HG03457 (cell line): ENCODE data around the gene ZNF8.
A peak's percentile ranks its signal among the peaks of the same experiment; 100 is the strongest.
"Not testable (repeated sequence)": the region's sequence is repeated elsewhere in the genome, so short reads cannot be mapped to it uniquely, and the experiment has no call there.

Source experiments
- ATAC-seq: cut with Tn5 transposase; IDR thresholded peaks from one replicate; pipeline ENCODE4 v1.9.1; 2021; ENCODE audit warnings: moderate number of reproducible peaks; ENCODE audit not compliant: unreplicated experiment

ZNF8 gene

GRCh38 chr19:58294743-58295374, 16.1 kb downstream of the ZNF8 start:
- ATAC-seq = no peak

GRCh38 chr19:58296104-58296503, 17.3 kb downstream of the ZNF8 start:
- no peak for ATAC-seq

DNA sequence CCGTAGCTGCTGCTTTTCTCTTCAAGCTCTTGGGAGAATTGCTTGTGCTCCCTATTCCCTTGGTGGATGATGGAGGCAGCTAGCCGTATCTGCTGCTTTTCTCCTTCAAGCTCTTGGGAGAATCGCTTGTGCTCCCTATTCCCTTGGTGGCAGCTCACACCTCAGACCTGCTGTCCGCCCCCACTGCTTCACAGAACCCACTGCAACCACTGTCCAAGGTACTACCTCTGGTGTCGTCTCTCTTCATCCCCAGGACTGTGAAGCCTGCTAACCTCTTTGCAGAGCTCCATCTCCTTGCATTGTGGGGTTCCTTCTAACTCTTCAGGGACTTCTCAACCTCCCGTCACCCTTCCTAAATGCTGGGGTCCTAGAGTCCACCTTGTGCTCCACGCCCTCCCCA, 21.9 kb downstream of the ZNF8 start:
- ATAC-seq = no peak

DNA sequence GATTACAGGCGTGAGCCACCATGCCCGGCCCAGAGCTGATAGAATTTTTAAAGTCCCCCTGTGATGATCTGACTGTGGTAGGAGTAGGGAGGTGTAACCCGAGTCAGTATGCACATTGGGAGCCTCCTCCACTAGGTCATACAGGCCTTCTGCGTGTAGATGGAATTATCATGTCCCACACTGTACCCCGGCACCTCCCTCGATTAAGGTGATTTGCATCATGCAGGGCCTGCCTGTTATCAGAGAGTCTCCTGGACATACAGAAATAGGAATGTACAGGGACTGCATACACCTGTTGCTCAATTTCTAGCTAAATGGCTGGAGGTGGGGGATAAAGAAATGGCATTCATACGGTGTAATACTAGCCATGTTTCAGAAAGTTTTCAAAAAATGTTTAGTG, 25.5 kb downstream of the ZNF8 start:
- no peak for ATAC-seq

DNA sequence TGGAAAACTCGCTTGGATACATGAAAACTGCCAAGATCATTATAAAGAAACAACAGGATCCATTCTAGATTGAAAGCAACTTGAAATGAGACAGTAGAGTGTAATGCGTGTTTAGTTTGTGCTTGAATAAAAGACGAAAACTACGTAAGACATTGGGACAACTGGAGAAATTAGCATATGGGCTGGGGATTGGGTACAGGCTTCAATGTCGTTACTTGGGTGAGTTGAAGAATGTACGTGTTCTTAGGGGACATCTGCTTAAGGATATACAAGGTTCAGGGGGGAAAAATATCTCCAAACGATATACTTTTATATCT, 26.0 kb downstream of the ZNF8 start:
- ATAC-seq = no peak

GRCh38 chr19:58305065-58305931, 26.5 kb downstream of the ZNF8 start, which contains the start of gene ERVK3-1:
Gene ERVK3-1 (plus strand): TSS chr19:58305377. CDS start chr19:58312169, 6,792 bp downstream.
- ATAC-seq = peak; percentile 94

DNA sequence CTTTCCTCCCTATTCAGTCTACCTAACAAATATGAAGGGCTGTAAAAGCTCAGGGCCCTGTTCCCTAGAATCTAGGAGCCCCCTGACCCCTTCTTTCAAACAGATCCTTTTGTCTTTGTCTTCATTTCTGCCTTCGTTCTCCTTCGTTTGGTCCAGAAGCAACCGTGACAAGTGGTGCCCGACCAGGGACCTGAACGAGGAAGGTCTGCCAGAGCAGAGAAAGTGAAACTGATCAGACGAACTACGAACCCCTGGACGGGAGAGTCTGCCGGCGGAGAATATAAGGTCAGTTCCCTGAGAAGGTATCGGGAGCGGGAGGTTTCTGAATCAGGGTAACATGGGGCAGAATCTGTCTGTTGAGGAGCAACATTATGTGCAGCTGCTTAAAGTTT, 27.2 kb downstream of the ZNF8 start:
- ATAC-seq = no peak

DNA sequence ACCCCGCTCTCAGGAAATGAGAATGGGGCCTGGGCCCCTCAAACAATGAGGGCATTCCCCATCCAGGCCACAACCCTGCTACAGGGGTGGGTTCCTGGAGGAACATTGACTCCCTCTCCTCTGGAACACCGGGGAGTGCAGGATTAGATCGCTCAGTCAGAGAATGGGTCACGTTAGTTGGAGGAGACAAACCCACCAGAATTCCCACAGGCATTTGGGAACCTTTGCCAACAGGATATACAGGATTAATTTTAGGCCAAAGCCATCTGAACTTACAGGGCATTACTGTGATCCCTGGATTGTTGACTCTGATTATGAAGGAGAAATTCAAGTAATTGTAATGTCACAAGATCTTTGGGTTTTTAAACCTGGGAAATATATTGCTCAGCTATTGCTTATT, 29.0 kb downstream of the ZNF8 start:
- no peak for ATAC-seq

DNA sequence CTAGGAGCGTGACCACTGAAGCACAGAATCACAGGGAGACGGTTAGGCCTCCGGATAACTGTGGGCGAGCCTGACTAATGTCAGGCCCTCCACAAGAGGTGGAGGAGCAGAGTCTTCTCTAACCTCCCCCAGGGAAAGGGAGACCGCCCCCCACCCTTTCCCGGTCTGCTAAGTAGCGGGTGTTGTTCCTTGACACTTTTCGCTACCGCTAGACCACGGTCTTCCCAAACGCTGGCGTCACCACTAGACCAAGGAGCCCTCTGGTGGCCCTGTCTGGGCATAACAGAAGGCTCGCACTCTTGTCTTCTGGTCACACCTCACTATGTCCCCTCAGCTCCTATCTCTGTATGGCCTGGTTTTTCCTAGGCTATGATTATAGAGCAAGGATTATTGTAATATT, 31.9 kb downstream of the ZNF8 start:
- not testable (repeated sequence) for ATAC-seq

DNA sequence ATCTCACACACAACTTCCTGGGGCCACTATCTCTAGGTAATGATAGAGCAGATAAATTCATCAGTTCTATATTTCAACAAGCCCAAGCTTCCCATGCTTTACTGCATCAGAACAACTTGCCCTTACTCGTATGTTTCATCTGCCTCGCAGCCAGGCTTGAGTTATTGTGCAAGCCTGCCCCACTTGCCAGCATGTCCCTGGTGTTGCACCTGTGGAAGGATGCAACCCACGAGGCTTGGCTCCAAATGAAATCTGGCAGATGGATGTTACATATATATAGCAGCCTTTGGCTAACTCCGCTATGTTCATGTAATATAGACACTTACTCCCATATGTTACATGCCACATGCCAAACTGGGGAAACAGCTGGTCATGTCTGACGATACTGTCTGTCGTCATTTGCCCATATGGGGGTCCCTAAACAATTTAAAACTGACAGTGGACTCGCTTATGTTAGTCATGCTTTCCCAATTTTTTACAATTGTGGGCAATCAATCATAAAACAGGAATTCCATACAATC, 32.6 kb downstream of the ZNF8 start:
- ATAC-seq = no peak

- no peak for ATAC-seq
Observed at GRCh38 chr19:58315580-58315979, 36.8 kb downstream of the ZNF8 start.

- no peak for ATAC-seq
Observed at GRCh38 chr19:58317476-58318072, 38.8 kb downstream of the ZNF8 start.

DNA sequence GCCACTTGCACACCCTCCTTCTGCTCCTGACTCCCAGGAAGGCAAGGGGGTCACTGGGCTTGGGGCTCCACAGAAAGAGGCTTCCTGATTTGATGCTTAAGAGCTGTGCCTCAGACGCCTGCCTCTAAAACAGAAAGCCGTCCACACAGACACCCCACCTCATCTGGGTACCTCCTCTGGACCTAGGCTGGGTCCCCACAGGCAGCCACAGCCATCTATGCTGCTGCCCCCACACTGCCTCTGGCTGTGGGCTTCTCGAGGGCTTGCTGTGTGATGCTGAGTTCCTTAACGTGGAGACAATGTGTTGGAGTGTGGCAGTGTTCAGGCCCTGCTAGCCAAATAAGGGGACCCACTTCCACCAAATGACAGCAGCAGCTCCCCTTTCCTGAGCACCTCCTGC, 39.5 kb downstream of the ZNF8 start:
- ATAC-seq = no peak

GRCh38 chr19:58319241-58319640, 40.5 kb downstream of the ZNF8 start:
- ATAC-seq = no peak

DNA sequence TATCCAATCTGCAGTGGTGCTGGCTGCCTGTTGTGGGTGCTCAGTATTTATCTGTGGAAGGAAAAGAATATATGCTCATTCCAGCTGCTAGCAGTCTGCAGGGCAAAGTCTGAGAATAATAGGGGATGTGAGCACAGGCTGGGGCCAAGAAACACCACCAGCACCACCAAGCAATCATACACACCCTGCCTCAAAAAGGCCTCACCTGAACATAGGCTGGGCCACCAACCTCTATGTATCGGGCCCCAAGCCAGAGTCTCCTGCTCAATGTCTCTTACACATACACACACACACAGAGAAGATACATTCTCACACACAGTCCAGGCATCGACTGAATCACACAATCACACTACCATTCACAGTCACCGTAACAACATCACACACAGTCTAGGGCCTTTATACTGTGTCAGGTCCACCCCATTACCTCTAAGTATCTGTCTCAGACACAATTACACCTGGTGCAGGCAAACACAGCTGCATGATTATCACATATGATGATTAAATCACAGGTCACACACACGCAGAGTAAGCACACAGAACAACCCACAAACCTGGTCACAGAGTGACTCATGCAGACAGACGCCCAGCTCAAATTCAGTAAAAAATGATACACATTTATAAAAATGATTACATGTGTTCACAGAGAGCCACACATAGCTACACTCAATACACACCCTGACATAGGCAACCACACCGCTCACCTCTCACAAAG, 46.7 kb downstream of the ZNF8 start:
- no peak for ATAC-seq

DNA sequence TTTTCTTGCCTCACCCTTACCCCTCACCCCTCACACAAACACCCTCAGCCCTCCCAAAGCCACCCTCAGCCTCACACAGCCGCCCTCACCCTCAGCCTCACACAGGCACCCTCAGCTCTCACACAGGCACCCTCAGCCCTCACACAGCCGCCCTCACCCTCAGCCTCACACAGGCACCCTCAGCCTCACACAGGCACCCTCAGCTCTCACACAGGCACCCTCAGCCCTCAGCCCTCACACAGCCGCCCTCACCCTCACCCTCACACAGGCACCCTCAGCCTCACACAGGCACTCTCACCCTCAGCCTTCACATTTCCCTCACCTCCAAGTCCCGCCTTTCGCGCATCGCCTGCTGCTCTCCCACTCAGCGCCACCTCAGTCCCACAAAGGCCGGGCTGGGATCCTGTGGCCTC, 47.8 kb downstream of the ZNF8 start:
- ATAC-seq = no peak

- peak; percentile 80 for ATAC-seq
Observed at GRCh38 chr19:58326914-58327726, 48.4 kb downstream of the ZNF8 start, which contains the start of gene ZSCAN22. Gene ZSCAN22 (plus strand): TSS chr19:58326994. CDS start chr19:58334803, 7,809 bp downstream.

GRCh38 chr19:58328999-58329398, 50.2 kb downstream of the ZNF8 start:
- no peak for ATAC-seq

GRCh38 chr19:58330458-58330857, 51.7 kb downstream of the ZNF8 start:
- no peak for ATAC-seq

DNA sequence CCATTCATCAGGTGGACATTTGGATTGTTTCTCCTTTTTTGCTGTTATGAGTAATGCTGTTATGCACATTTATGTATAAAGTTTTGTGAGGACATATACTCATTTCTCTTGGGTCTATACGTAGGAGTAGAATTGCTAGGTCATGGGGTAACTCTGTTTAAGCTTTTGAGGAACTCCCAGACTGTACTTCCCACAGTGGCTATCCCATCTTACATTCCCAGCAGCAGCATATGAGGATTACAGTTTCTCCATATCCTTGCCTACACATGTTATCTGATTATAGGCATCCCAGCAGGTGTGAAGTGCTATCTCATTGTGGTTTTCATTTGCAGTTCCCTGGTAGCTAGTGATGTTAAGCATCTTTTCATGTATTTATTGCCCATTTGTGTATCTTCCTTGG, 53.9 kb downstream of the ZNF8 start:
- no peak for ATAC-seq
